Caki2 (cell line): ENCODE data around the gene CASP5. TPM values are rescaled to one million over a fixed set of nuclear protein-coding genes. Genes with fewer than 3 reads are reported as not detected.
"Not testable (repeated sequence)": the region's sequence is repeated elsewhere in the genome, so short reads cannot be mapped to it uniquely, and the experiment has no call there.

Source experiments
- DNase-seq: peaks from one replicate; pipeline ENCODE4 v3.0.0-alpha.2; 2015; ENCODE audit warnings: low read depth
- in situ Hi-C: cut with HindIII; loops from 2 replicates; pipeline ENCODE4 v1.10.0; 2016; ENCODE audit warnings: low sequenced_read_pairs, low pct_unique_long_range_greater_than_20kb, mixed read lengths
- total RNA-seq: library from RNA; depleted of rRNA; stranded (reverse); fragments of >200 nt; shearing (Covaris generic); gene quantifications from 2 replicates; pipeline ENCODE4 v1.2.3, GENCODE V29; 2014; ENCODE audit warnings: low replicate concordance; rRNA removed

Gene CASP5
- total RNA-seq, 1 experiment from 2014 or later = not detected

- in situ Hi-C loops = no loop called here
- no peak for DNase-seq
These were observed 43.1 kb downstream of the CASP5 start for GRCh38 chr11:104979839-104980238.

- DNase-seq = no peak
- in situ Hi-C loops = no loop called here
These were observed 49.4 kb downstream of the CASP5 start for GRCh38 chr11:104973616-104974015.

DNA sequence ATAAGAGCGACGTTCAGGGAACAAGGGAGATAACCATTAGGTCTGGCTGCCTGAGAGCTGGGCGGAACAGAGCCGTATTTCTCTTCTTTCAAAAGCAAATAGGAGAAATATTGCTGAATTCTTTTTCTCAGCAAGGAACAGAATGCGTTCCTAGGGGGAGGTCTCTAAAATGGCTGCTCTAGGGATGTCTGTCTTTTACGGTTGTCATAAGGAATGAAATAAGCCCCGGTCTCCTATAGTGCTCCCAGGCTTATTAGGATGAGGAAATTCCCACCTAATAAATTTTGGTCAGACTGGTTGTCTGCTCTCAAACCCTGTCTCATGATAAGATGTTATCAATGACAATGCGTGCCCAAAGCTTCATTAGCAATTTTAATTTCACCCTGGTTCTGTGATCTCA lies 50.0 kb downstream of the CASP5 start:
- in situ Hi-C loops = not testable (repeated sequence)

DNA sequence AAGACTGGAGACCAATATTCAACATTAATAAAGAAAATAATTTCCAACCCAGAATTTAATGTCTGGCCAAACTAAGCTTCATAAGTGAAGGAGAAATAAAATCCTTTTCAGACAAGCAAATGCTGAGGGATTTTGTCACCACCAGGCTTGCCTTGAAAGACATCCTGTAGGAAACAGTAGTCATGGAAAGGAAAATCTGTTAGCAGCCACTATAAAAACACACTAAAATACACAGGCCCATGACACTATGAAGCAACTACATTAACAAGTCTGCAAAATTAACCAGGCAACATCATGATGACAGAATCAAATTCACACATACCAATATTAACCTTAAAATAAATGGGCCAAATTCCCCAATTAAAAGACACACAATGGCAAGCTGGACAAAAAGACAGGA lies 52.2 kb downstream of the CASP5 start:
- DNase-seq = no peak
- in situ Hi-C loops = no loop called here

More for the DNA sequence above, 50.0 kb downstream of the CASP5 start:
- DNase-seq = not testable (repeated sequence)

- DNase-seq = no peak
- in situ Hi-C loops = no loop called here
These were observed 53.9 kb downstream of the CASP5 start for GRCh38 chr11:104968856-104969776.

DNA sequence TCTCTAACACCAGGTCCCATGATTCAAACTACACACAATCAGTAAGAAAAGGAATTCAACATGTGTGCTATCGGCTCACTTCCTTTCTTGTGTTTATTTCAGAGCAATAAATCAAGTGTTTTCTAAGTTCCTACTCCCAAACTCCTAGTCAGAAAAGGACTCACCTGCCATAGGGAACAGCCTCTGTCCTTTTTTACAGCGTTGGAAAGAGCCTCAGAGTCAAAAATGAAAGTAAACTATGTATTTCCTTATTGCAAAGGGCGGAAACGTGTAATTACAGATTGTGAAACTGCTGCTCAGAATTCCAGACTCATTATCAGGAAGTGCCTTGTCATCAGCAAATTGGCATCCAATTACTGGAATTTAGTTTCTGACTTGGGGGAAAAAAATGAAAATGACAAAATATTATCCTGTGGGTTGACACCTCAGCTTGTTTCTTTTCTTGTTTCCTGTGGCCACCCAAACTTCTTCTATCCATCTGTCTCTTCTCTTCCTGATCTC lies 54.6 kb downstream of the CASP5 start, which contains the start of gene CASP4:
CASP4 (minus strand) TSS at position 220 of the 501 bp plus-strand sequence; CDS start at position 171, 49 bp downstream.
- no peak for DNase-seq
- in situ Hi-C loops = no loop called here

DNA sequence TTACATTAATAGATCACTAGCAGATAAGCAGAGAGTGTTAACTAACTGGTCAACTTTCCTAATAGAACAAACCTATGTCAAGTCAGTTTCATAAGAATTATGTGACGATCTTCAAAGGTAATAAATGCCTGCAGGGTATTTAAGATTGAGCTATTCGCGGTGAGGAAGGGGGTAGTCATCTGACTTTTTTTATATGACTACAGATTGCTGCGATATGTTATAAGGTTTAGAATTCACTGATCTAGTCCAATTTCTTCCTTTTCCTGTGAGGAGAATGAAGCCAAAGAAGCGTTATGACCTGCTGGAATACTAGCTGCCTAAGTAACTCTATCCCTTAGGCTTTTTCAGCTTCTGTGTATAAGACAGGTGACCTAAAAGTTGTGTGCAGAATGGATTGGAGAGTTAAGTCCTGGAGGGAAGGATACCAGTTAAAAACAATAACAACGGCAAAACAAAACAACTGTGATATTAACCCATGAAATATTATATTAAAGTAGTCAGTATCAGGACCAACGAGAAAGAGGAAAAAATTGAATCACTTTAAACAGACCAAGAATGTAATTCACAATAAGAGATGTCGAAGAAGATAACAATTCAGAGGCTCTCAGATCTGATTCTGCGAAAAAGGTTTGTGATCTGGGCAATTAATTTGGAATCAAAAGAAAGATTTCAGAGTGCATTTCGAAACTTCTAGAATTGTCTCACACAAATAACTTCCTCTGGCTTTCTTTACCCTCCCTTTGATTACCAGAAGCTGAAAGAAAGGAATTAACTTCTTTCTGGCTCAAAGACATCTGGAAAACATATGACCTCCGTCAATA lies 55.2 kb downstream of the CASP5 start:
- no peak for DNase-seq
- in situ Hi-C loops = no loop called here

DNA sequence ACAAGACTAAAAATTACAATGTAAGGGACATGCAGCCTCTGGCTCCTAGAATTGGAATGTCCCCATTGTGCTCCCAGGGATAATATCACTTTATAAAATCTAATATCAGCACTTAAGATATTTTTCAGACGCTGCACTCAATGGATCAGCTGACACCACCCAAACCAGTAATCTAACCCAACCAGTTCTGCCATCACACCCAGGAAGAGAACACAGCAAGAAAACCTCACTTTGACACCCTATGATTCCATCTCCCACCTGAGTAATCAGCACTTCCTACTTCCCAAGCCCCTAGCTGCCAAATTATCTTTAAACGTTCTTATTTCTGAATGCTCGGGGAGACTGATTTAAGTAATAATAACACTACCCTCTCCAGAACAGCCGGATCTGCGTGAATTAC lies 57.2 kb downstream of the CASP5 start:
- no peak for DNase-seq
- in situ Hi-C loops = no loop called here

DNA sequence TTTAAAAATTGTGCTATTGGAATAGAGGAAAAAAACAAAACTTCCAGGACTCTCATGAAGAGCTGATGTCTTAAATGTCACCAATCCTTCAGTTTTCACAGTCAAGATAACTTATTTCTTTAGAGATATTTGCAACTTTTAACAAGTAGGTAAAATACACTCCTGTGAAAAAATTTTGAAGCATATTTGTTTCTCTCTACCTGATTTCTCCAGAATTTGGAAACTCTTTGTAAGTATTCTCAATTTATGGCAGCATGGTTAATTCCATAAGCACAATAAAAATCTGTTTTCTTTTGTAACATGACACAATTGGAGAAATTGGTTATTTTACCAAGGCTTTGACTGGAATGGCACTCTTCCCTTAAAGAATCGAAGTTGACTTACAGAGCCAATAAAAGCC lies 58.7 kb downstream of the CASP5 start:
- in situ Hi-C loops = no loop called here
- DNase-seq = no peak

GRCh38 chr11:104962852-104963251 lies 60.1 kb downstream of the CASP5 start:
- DNase-seq = no peak
- in situ Hi-C loops = no loop called here

GRCh38 chr11:104957280-104957679 lies 65.7 kb downstream of the CASP5 start:
- no peak for DNase-seq
- in situ Hi-C loops = no loop called here

DNA sequence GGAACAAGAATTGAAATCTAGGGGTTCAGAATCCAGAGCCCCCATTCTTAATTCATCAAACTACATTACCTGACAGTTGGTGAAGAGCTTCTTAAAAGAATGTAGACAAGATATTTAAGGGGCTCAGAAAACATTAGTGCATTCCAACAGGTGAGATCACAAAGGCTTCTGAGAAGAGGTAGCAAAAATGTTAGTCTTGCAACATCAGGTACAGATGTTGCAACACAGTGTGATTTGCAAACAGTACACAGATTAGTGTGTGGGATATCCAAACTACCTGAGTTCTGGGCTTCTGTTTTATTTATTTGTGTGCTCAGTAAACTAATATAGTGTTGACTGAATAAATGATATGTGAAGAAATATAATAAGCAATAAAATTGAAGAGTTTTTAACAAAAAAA lies 66.4 kb downstream of the CASP5 start:
- in situ Hi-C loops = no loop called here
- no peak for DNase-seq

- in situ Hi-C loops = no loop called here
- DNase-seq = peak; percentile 42
These were observed 76.1 kb downstream of the CASP5 start for GRCh38 chr11:104946907-104947306.

Other genes starting within 250 kb of the CASP5 start
- gene CASP12, start 124.7 kb downstream of the CASP5 start, total RNA-seq = not detected in 2 replicates
- gene CASP4, start 54.6 kb downstream of the CASP5 start, total RNA-seq = 1.4 and 9.1 TPM in 2 replicates
- gene CASP1, start 12.0 kb upstream of the CASP5 start, total RNA-seq = not detected in 2 replicates
- not detected in 2 replicates for gene CARD16, start 22.2 kb upstream of the CASP5 start, total RNA-seq
- not detected in 2 replicates for gene CARD18, start 116.6 kb upstream of the CASP5 start, total RNA-seq